ENCODE data around the gene NUP205. TPM values are rescaled to one million over a fixed set of nuclear protein-coding genes. Genes with fewer than 3 reads are reported as not detected.

The NUP205 gene
- total RNA-seq, 2 donors from 2014 or later = 118 to 129 TPM

GRCh38 chr7:135685306-135686084, 127.8 kb downstream of the NUP205 start:
- 86 to 90% methylated on average over 8 to 9 of the region's 9 CpGs for WGBS, 2 experiments (ENCODE audit: insufficient coverage in 1 of 2, insufficient read length in 1 of 2)

GRCh38 chr7:135687466-135687865, 129.7 kb downstream of the NUP205 start:
- no peak overlapping the region for H3K27ac ChIP-seq (ENCODE audit: low read depth, low read length)
- H3K4me3 ChIP-seq (ENCODE audit: low read length) = no peak overlapping the region
- no peaks in the 10 kb centered on the region for H3K9me3 ChIP-seq (ENCODE audit: control insufficient read depth, low read length)
- Mint-ChIP-seq H3K4me1 (peaks cover 11% of the 10 kb centered on the region), H3K9me3 (no peaks in the 10 kb centered on the region), H3K27ac (no peak overlapping the region), H3K36me3 (ENCODE audit: low read depth) (peaks cover 33% of the 10 kb centered on the region), H3K4me3 (no peak overlapping the region), H3K27me3 (ENCODE audit: insufficient read depth) (no peaks in the 10 kb centered on the region)
- 0% methylated on average over 1 of the region's 1 CpG for WGBS, 2 experiments (ENCODE audit: insufficient coverage in 1 of 2, insufficient read length in 1 of 2)
- peaks cover 13% of the 10 kb centered on the region for H3K36me3 ChIP-seq (ENCODE audit: control insufficient read depth, insufficient read depth, low read length)
- no peaks in the 10 kb centered on the region for H3K4me1 ChIP-seq (ENCODE audit: control insufficient read depth, insufficient read depth, low read length)
- no peak for TF ChIP-seq CTCF (conservative IDR thresholded peaks at IDR 0.05)
- DNase-seq = no peak
- no peaks in the 10 kb centered on the region for H3K27me3 ChIP-seq (ENCODE audit: control insufficient read depth, insufficient read depth, low read length, poor library complexity, severe bottlenecking)
- no peak overlapping the region for H3K9ac ChIP-seq (ENCODE audit: extremely low read depth, low read length, poor library complexity, severe bottlenecking)

More at GRCh38 chr7:135685306-135686084, 127.8 kb downstream of the NUP205 start:
- Mint-ChIP-seq H3K9me3 (no peaks in the 10 kb centered on the region), H3K4me1 (peaks cover 11% of the 10 kb centered on the region), H3K27me3 (ENCODE audit: insufficient read depth) (no peaks in the 10 kb centered on the region), H3K27ac (no peak overlapping the region), H3K4me3 (no peak overlapping the region), H3K36me3 (ENCODE audit: low read depth) (peaks cover 28% of the 10 kb centered on the region)
- H3K9ac ChIP-seq (ENCODE audit: extremely low read depth, low read length, poor library complexity, severe bottlenecking) = no peak overlapping the region
- no peak overlapping the region for H3K27ac ChIP-seq (ENCODE audit: low read depth, low read length)
- no peaks in the 10 kb centered on the region for H3K27me3 ChIP-seq (ENCODE audit: control insufficient read depth, insufficient read depth, low read length, poor library complexity, severe bottlenecking)
- no peaks in the 10 kb centered on the region for H3K4me1 ChIP-seq (ENCODE audit: control insufficient read depth, insufficient read depth, low read length)
- no peak for DNase-seq
- H3K36me3 ChIP-seq (ENCODE audit: control insufficient read depth, insufficient read depth, low read length) = peaks cover 5% of the 10 kb centered on the region
- H3K4me3 ChIP-seq (ENCODE audit: low read length) = no peak overlapping the region
- TF ChIP-seq CTCF (conservative IDR thresholded peaks at IDR 0.05) = no peak
- no peaks in the 10 kb centered on the region for H3K9me3 ChIP-seq (ENCODE audit: control insufficient read depth, low read length)

GRCh38 chr7:135690566-135690965, 132.8 kb downstream of the NUP205 start:
- Histone ChIP-seq H3K9ac (ENCODE audit: extremely low read depth, low read length, poor library complexity, severe bottlenecking) (no peak overlapping the region), H3K9me3 (ENCODE audit: control insufficient read depth, low read length) (no peaks in the 10 kb centered on the region), H3K27me3 (ENCODE audit: control insufficient read depth, insufficient read depth, low read length, poor library complexity, severe bottlenecking) (no peaks in the 10 kb centered on the region), H3K36me3 (ENCODE audit: control insufficient read depth, insufficient read depth, low read length) (peaks cover 13% of the 10 kb centered on the region), H3K27ac (ENCODE audit: low read depth, low read length) (no peak overlapping the region), H3K4me3 (ENCODE audit: low read length) (no peak overlapping the region), H3K4me1 (ENCODE audit: control insufficient read depth, insufficient read depth, low read length) (no peaks in the 10 kb centered on the region)
- no peak overlapping the region for H3K4me3 Mint-ChIP-seq
- no peak for TF ChIP-seq CTCF (conservative IDR thresholded peaks at IDR 0.05)
- DNase-seq = no peak
- no peaks in the 10 kb centered on the region for H3K4me1 Mint-ChIP-seq
- H3K36me3 Mint-ChIP-seq (ENCODE audit: low read depth) = peaks cover 30% of the 10 kb centered on the region
- WGBS, 2 experiments (ENCODE audit: insufficient coverage in 1 of 2, insufficient read length in 1 of 2) = 83 to 95% methylated on average over 3 of the region's 3 CpGs
- H3K9me3 Mint-ChIP-seq = no peaks in the 10 kb centered on the region
- H3K27me3 Mint-ChIP-seq (ENCODE audit: insufficient read depth) = no peaks in the 10 kb centered on the region
- no peak overlapping the region for H3K27ac Mint-ChIP-seq
